ENCODE measurements around the gene AURKAIP1. TPM values are rescaled to one million over a fixed set of nuclear protein-coding genes. Genes with fewer than 3 reads are reported as not detected.

Gene AURKAIP1
- polyA plus RNA-seq, 2 of the 4 experiments (the other 2 are of a cell fraction): 62.0 to 102 TPM

- peaks cover 14% of the 10 kb centered on the region for H3K4me1 ChIP-seq
- CTCF ChIA-PET: interaction anchor here (0.5 to 6.1 kb wide), 27 partner anchors 9 to 210 kb away, joined by 3 to 73 read pairs (median 5); partner anchors contain the start of gene DVL1
Measured at GRCh38 chr1:1371746-1372711, 3.0 kb downstream of the AURKAIP1 start.

More at GRCh38 chr1:1371746-1372711, 3.0 kb downstream of the AURKAIP1 start:
- 26% methylated on average over 4 of the region's 26 CpGs for WGBS (ENCODE audit: missing lambda C conversion rate)
- TF ChIP-seq MAZ (IDR thresholded peaks at IDR 0.05; ENCODE audit: borderline replicate concordance, low read depth, low read length) (no peak), EP300 (IDR thresholded peaks at IDR 0.05) (no peak), HDAC2 (IDR thresholded peaks at IDR 0.05) (no peak), CHD2 (IDR thresholded peaks at IDR 0.05; ENCODE audit: low read length, partially characterized antibody) (no peak), RAD21 (conservative IDR thresholded peaks at IDR 0.05 in 1 of 2, IDR thresholded peaks at IDR 0.05 in 1 of 2) (peak; percentile 42 to 43; a peak in 2 of 5 replicates), FOSL2 (IDR thresholded peaks at IDR 0.05) (no peak), FOSL2 (CRISPR knock-in tag; IDR thresholded peaks at IDR 0.05) (no peak), SMC3 (IDR thresholded peaks at IDR 0.05) (peak; percentile 57), POLR2A (IDR thresholded peaks at IDR 0.05; ENCODE audit: low read length) (no peak), CTCF (IDR thresholded peaks at IDR 0.05) (peak; percentile 60), USF2 (IDR thresholded peaks at IDR 0.05) (no peak), RARB (CRISPR knock-in tag; IDR thresholded peaks at IDR 0.05) (no peak), NFE2L2 (conservative IDR thresholded peaks at IDR 0.05; ENCODE audit: low read length) (no peak), HOXB13 (CRISPR knock-in tag; IDR thresholded peaks at IDR 0.05; ENCODE audit: low read depth) (no peak), RCOR1 (IDR thresholded peaks at IDR 0.05; ENCODE audit: low read depth, low read length) (no peak), HOXA7 (CRISPR knock-in tag; IDR thresholded peaks at IDR 0.05) (no peak), TFCP2L1 (CRISPR knock-in tag; IDR thresholded peaks at IDR 0.05) (no peak), NPAS2 (CRISPR knock-in tag; IDR thresholded peaks at IDR 0.05; ENCODE audit: borderline replicate concordance) (no peak), CHD4 (IDR thresholded peaks at IDR 0.05; ENCODE audit: borderline replicate concordance) (no peak), HES2 (IDR thresholded peaks at IDR 0.05) (no peak), REST (IDR thresholded peaks at IDR 0.05) (no peak), SREBF2 (IDR thresholded peaks at IDR 0.05) (no peak)
- TF ChIP-seq, protein P1, sequence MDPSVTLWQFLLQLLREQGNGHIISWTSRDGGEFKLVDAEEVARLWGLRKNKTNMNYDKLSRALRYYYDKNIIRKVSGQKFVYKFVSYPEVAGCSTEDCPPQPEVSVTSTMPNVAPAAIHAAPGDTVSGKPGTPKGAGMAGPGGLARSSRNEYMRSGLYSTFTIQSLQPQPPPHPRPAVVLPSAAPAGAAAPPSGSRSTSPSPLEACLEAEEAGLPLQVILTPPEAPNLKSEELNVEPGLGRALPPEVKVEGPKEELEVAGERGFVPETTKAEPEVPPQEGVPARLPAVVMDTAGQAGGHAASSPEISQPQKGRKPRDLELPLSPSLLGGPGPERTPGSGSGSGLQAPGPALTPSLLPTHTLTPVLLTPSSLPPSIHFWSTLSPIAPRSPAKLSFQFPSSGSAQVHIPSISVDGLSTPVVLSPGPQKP (IDR thresholded peaks at IDR 0.05; ENCODE audit: low read depth, low read length): no peak
- POLR2A ChIA-PET: no interaction called here
- ATAC-seq: peak; percentile 36 to 67; a peak in 3 of 6 replicates
- H3K4me3 ChIP-seq: no peak overlapping the region
- no peak overlapping the region for H3K4me2 ChIP-seq
- DNase-seq (ENCODE audit: low read depth in 1 of 2, low spot score in 1 of 2): peak; percentile 44 to 71
- FAIRE-seq: no peak
- H3K9me3 ChIP-seq: no peaks in the 10 kb centered on the region
- H3K27ac ChIP-seq: no peak overlapping the region
